Stimulated activated CD8-positive, alpha-beta memory T cell treated with anti-CD3 and anti-CD28 coated beads, Interleukin-7, amount 100 ng/mL, for 48 hours (primary cell): Measurements from ENCODE around the gene ALOXE3.
"Not testable (repeated sequence)": the region's sequence is repeated elsewhere in the genome, so short reads cannot be mapped to it uniquely, and the experiment has no call there.

Experiments used
- DNase-seq, 2 donors: peaks; one replicate each; pipeline ENCODE4 v3.0.0-alpha.2; 2020; ENCODE audit warnings: low read depth in 1 of 2; ENCODE audit errors: extremely low read depth in 1 of 2

ALOXE3 gene

GRCh38 chr17:8122924-8123694, 4.8 kb upstream of the ALOXE3 start:
- no peak for DNase-seq

- DNase-seq, result no peak
Observed at GRCh38 chr17:8122422-8122923, 4.2 kb upstream of the ALOXE3 start.

- DNase-seq, result no peak
Observed at GRCh38 chr17:8121681-8122421, 3.5 kb upstream of the ALOXE3 start.

- no peak for DNase-seq
Observed at GRCh38 chr17:8121407-8121680, 3.0 kb upstream of the ALOXE3 start.

- DNase-seq, result peak in 1 of 2 donors; percentile 72
Observed at GRCh38 chr17:8120520-8121406, 2.4 kb upstream of the ALOXE3 start.

- peak; percentile 71 to 81 for DNase-seq
Observed at GRCh38 chr17:8119581-8120519, 1.5 kb upstream of the ALOXE3 start.

GRCh38 chr17:8118769-8119580, 661 bp upstream of the ALOXE3 start:
- peak; percentile 69 to 74 for DNase-seq

- no peak for DNase-seq
Observed at GRCh38 chr17:8117367-8117979, 841 bp downstream of the ALOXE3 start.

- DNase-seq, result no peak
Observed at GRCh38 chr17:8116776-8117175, 1.5 kb downstream of the ALOXE3 start.

- DNase-seq, result no peak
Observed at GRCh38 chr17:8110907-8111306, 7.4 kb downstream of the ALOXE3 start.

- no peak for DNase-seq
Observed at GRCh38 chr17:8110456-8110804, 7.9 kb downstream of the ALOXE3 start.

GRCh38 chr17:8109661-8110455, 8.5 kb downstream of the ALOXE3 start:
- no peak for DNase-seq

- DNase-seq, result no peak
Observed at GRCh38 chr17:8108972-8109660, 9.2 kb downstream of the ALOXE3 start.

GRCh38 chr17:8106980-8107379, 11.3 kb downstream of the ALOXE3 start:
- not testable (repeated sequence) for DNase-seq

- no peak for DNase-seq
Observed at GRCh38 chr17:8105957-8106398, 12.3 kb downstream of the ALOXE3 start.

GRCh38 chr17:8104911-8105310, 13.4 kb downstream of the ALOXE3 start:
- no peak for DNase-seq

GRCh38 chr17:8103549-8103948, 14.8 kb downstream of the ALOXE3 start:
- no peak for DNase-seq

GRCh38 chr17:8101721-8102120, 16.6 kb downstream of the ALOXE3 start:
- DNase-seq, result no peak
